Gastroesophageal sphincter (tissue), 3 donors: Measurements from ENCODE around the gene GABPB1.

Experiments
- CTCF ChIP-seq, 4 experiments: fragments of 200-600 bp in 2 of 4; fragments of 450-650 bp in 2 of 4; sonication (generic) in 1 of 4; IDR thresholded peaks; one replicate each; pipeline ENCODE4 v1.5.1; 2017 to 2019; ENCODE audit warnings: antibody characterized with exemption in 4 of 4, mild to moderate bottlenecking in 2 of 4, moderate library complexity in 2 of 4
- EP300 ChIP-seq: sonication (generic); formaldehyde crosslinking; IDR thresholded peaks from one replicate; pipeline ENCODE4 v1.6.1; 2017; ENCODE audit warnings: antibody characterized with exemption, mild to moderate bottlenecking

GRCh38 chr15:50358845-50359244 lies 3.8 kb upstream of the GABPB1 start:
- TF ChIP-seq EP300 (no peak), CTCF (IDR thresholded peaks at IDR 0.05) (no peak)
